Epithelial cell of alveolus of lung (primary cell): ENCODE results near the gene C1orf198. TPM values are rescaled to one million over a fixed set of nuclear protein-coding genes. Genes with fewer than 3 reads are reported as not detected.

Experiments
- total RNA-seq: library from RNA; depleted of rRNA; stranded (reverse); fragments of >200 nt; gene quantifications from 2 replicates; pipeline ENCODE4 v1.2.1, GENCODE V29; 2015

C1orf198 gene
- total RNA-seq, result 9.3 and 28.4 TPM in 2 replicates

GRCh38 chr1:230867903-230868735 is at the start of gene C1orf198:
Gene C1orf198, minus strand, starts transcription at chr1:230868521. Its CDS starts 9 bp downstream, at chr1:230868512.

Other genes with a start within 250 kb of the C1orf198 start
- 19.7 and 23.3 TPM in 2 replicates for gene COG2, start 226.0 kb downstream of the C1orf198 start, total RNA-seq
- 0.91 and 1.5 TPM in 2 replicates for gene AGT, start 154.4 kb downstream of the C1orf198 start, total RNA-seq
- not detected in 2 replicates for gene CAPN9, start 121.1 kb downstream of the C1orf198 start, total RNA-seq
- 4.1 and 7.8 TPM in 2 replicates for gene TTC13, start 110.3 kb upstream of the C1orf198 start, total RNA-seq
- 12.9 and 29.8 TPM in 2 replicates for gene ARV1, start 110.6 kb upstream of the C1orf198 start, total RNA-seq
- gene FAM89A, start 171.7 kb upstream of the C1orf198 start, total RNA-seq, result 5.1 and 7.8 TPM in 2 replicates